Measurements from ENCODE around the gene PXT1.
"Not testable (repeated sequence)": the region's sequence is repeated elsewhere in the genome, so short reads cannot be mapped to it uniquely, and the experiment has no call there.

Gene PXT1

GRCh38 chr6:36422714-36423100 lies 19.9 kb downstream of the PXT1 start:
- DNase-seq (ENCODE audit: extremely low read depth, low read depth), result no peak
- peak overlapping the region; percentile 50 for H3K4me3 ChIP-seq (replicated peaks; ENCODE audit: low read depth, low read length)
- TF ChIP-seq CTCF (IDR thresholded peaks at IDR 0.05; ENCODE audit: low read depth, low read length, missing control alignments), result no peak

GRCh38 chr6:36419310-36419709 lies 23.3 kb downstream of the PXT1 start:
- no peak for TF ChIP-seq CTCF (IDR thresholded peaks at IDR 0.05; ENCODE audit: low read depth, low read length, missing control alignments)
- no peak for DNase-seq (ENCODE audit: extremely low read depth, low read depth)
- no peak overlapping the region for H3K4me3 ChIP-seq (replicated peaks; ENCODE audit: low read depth, low read length)

- DNase-seq (ENCODE audit: extremely low read depth, low read depth), result no peak
- no peak for TF ChIP-seq CTCF (IDR thresholded peaks at IDR 0.05; ENCODE audit: low read depth, low read length, missing control alignments)
Observed at GRCh38 chr6:36418558-36418957, 24.1 kb downstream of the PXT1 start.

GRCh38 chr6:36414481-36414880 lies 28.2 kb downstream of the PXT1 start:
- TF ChIP-seq CTCF (IDR thresholded peaks at IDR 0.05; ENCODE audit: low read depth, low read length, missing control alignments), result no peak
- DNase-seq (ENCODE audit: extremely low read depth, low read depth), result no peak
- no peak overlapping the region for H3K4me3 ChIP-seq (replicated peaks; ENCODE audit: low read depth, low read length)

More at GRCh38 chr6:36418558-36418957, 24.1 kb downstream of the PXT1 start:
- H3K4me3 ChIP-seq (replicated peaks; ENCODE audit: low read depth, low read length), result no peak overlapping the region

GRCh38 chr6:36413489-36414480 lies 28.9 kb downstream of the PXT1 start:
- no peak for TF ChIP-seq CTCF (IDR thresholded peaks at IDR 0.05; ENCODE audit: low read depth, low read length, missing control alignments)
- no peak for DNase-seq (ENCODE audit: extremely low read depth, low read depth)
- no peak overlapping the region for H3K4me3 ChIP-seq (replicated peaks; ENCODE audit: low read depth, low read length)

- H3K4me3 ChIP-seq (replicated peaks; ENCODE audit: low read depth, low read length); DNase-seq (ENCODE audit: extremely low read depth, low read depth): not testable (repeated sequence)
Observed at GRCh38 chr6:36409718-36410117, 32.9 kb downstream of the PXT1 start.

- no peak for TF ChIP-seq CTCF (IDR thresholded peaks at IDR 0.05; ENCODE audit: low read depth, low read length, missing control alignments)
- no peak for DNase-seq (ENCODE audit: extremely low read depth, low read depth)
- no peak overlapping the region for H3K4me3 ChIP-seq (replicated peaks; ENCODE audit: low read depth, low read length)
Observed at GRCh38 chr6:36404164-36404563, 38.5 kb downstream of the PXT1 start.
